PFSK-1 (cell line): ENCODE measurements around the gene USP20.

Source experiments
- FOXP2 ChIP-seq: optimal IDR thresholded peaks from 2 replicates; pipeline ENCODE3; 2011; ENCODE audit warnings: borderline replicate concordance, control low read depth, inconsistent platforms; ENCODE audit not compliant: insufficient read depth; ENCODE audit errors: extremely low read length, extremely low read depth
- POLR2AphosphoS5 ChIP-seq: IDR thresholded peaks from 2 replicates; pipeline ENCODE4 v1.6.1; 2012; ENCODE audit warnings: low read depth, mild to moderate bottlenecking, control low read depth, low read length, moderate library complexity
- REST ChIP-seq, 2 experiments: IDR thresholded peaks; 2 replicates each; pipeline versions ENCODE4 v1.6.1 to v1.8.0; 2011 to 2012; ENCODE audit warnings: low read depth in 2 of 2, low read length in 2 of 2, control low read depth in 1 of 2, inconsistent platforms in 1 of 2, mild to moderate bottlenecking in 1 of 2, moderate library complexity in 1 of 2; ENCODE audit not compliant: insufficient read depth in 1 of 2
- TAF1 ChIP-seq: IDR thresholded peaks from 2 replicates; pipeline ENCODE4 v1.6.1; 2012; ENCODE audit warnings: low read length, control low read depth, borderline replicate concordance; ENCODE audit not compliant: insufficient read depth

- TF ChIP-seq POLR2AphosphoS5 (no peak), REST (IDR thresholded peaks at IDR 0.05; ENCODE audit: insufficient read depth in 1 of 2, low read depth in 2 of 2, low read length in 2 of 2) (0 out of 4 replicates have a peak, but pooled peaks of 1 of the 2 experiments have one; percentile 10), TAF1 (no peak), FOXP2 (peak; percentile 41)
Observed at GRCh38 chr9:129863059-129863690, 27.9 kb downstream of the USP20 start.
